Neutrophil (primary cell): ENCODE results near the gene ANO1.

Source experiments
- H3K27ac ChIP-seq: fragments of 200-600 bp; sonication (generic); 2 replicates; pipeline ENCODE4 v1.5.1; 2016; ENCODE audit warnings: mild to moderate bottlenecking, moderate library complexity
- H3K27me3 ChIP-seq: fragments of 200-600 bp; sonication (generic); 2 replicates; pipeline ENCODE4 v1.6.0; 2016; ENCODE audit warnings: mild to moderate bottlenecking
- H3K36me3 ChIP-seq: fragments of 200-600 bp; sonication (generic); 2 replicates; pipeline ENCODE4 v1.5.1; 2017
- H3K4me1 ChIP-seq, 2 experiments: fragments of 200-600 bp in 1 of 2; sonication (generic) in 1 of 2; 1 replicate in 1 of 2; 2 replicates in 1 of 2; pipeline versions ENCODE4 v1.5.1 to v1.6.1; 2013 to 2016; ENCODE audit warnings: low read depth in 1 of 2, low read length in 1 of 2, mild to moderate bottlenecking in 1 of 2, moderate library complexity in 1 of 2; ENCODE audit not compliant: control insufficient read depth in 1 of 2, insufficient read depth in 1 of 2
- H3K4me3 ChIP-seq, 2 experiments: fragments of 200-600 bp in 1 of 2; sonication (generic) in 1 of 2; 1 replicate in 1 of 2; 2 replicates in 1 of 2; pipeline ENCODE4 v1.5.1; 2013 to 2016; ENCODE audit warnings: low read depth in 1 of 2, low read length in 1 of 2, mild to moderate bottlenecking in 1 of 2, moderate library complexity in 1 of 2
- H3K9me3 ChIP-seq: fragments of 200-600 bp; sonication (generic); 2 replicates; pipeline ENCODE4 v1.5.1; 2016
- CTCF ChIP-seq: fragments of 200-600 bp; sonication (generic); IDR thresholded peaks from 2 replicates; pipeline ENCODE4 v1.5.1; 2016; ENCODE audit warnings: antibody characterized with exemption

Gene ANO1

GRCh38 chr11:70155386-70155785, 77.3 kb downstream of the ANO1 start:
- peaks cover 5% of the 10 kb centered on the region for H3K27me3 ChIP-seq
- H3K4me3 ChIP-seq, result no peak overlapping the region
- TF ChIP-seq CTCF, result no peak
- H3K36me3 ChIP-seq, result no peaks in the 10 kb centered on the region
- no peaks in the 10 kb centered on the region for H3K4me1 ChIP-seq
- H3K27ac ChIP-seq, result no peak overlapping the region
- no peaks in the 10 kb centered on the region for H3K9me3 ChIP-seq

- Histone ChIP-seq H3K27ac (no peak overlapping the region), H3K4me3 (no peak overlapping the region), H3K27me3 (peaks cover 5% of the 10 kb centered on the region), H3K36me3 (no peaks in the 10 kb centered on the region), H3K4me1 (no peaks in the 10 kb centered on the region), H3K9me3 (no peaks in the 10 kb centered on the region)
- TF ChIP-seq CTCF, result no peak
Measured at GRCh38 chr11:70156291-70157037, 78.3 kb downstream of the ANO1 start.

DNA sequence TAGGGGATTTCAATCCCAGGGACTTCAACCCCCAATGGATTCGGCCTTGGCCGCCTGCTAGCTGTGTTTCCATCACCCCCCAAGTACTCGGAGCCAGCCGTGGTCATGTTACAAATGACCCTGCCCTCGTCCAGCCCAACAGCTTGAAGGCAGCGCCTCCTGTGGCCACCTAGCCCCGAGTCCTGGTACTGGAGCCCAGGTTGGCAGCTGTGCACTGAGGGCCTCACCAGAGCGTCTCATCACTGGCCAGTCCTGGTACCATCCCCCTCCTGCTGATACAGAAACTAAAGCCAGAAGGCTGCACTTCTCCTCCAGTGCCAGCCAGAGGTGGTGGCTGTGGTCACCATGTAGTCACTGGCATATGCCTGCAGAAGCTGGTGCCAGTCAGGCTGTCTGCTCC, 80.1 kb downstream of the ANO1 start:
- Histone ChIP-seq H3K27ac (no peak overlapping the region), H3K4me3 (no peak overlapping the region), H3K9me3 (no peaks in the 10 kb centered on the region), H3K36me3 (no peaks in the 10 kb centered on the region), H3K4me1 (no peaks in the 10 kb centered on the region), H3K27me3 (peaks cover 5% of the 10 kb centered on the region)
- no peak for TF ChIP-seq CTCF

DNA sequence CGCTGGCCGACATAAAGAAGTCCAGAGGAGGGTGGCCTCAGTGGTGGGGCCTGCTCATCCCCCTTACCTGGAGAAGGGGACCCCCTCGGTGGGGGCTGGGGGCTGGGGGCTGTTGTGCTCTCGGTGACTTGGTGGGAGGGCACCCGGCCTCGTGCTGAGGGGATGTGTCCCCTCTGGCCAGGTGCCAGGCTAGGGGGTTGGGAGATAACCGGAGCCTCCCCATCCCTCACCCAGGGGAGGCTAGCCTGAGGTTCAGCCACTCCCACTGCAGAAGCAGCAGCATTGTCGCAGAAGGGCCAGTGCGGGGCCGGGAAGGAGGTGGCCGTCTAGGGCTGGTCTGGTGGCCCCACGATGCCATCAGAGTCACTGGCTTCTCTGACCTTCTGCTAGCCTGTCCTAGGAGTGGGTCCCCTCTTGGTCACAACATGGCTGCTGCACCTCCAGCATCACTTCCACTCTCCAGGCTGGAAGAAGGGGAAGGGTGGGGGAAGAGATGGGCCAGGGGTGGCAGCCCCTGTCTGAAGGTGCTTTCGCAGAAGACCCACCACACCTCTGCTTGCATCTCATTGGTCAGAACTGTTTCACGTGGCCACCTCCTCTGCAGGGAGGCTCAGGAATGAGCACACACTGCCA, 80.8 kb downstream of the ANO1 start:
- no peak for TF ChIP-seq CTCF
- H3K36me3 ChIP-seq, result no peaks in the 10 kb centered on the region
- no peak overlapping the region for H3K27ac ChIP-seq
- H3K4me3 ChIP-seq, result no peak overlapping the region
- H3K4me1 ChIP-seq, result no peaks in the 10 kb centered on the region
- H3K9me3 ChIP-seq, result no peaks in the 10 kb centered on the region
- peaks cover 5% of the 10 kb centered on the region for H3K27me3 ChIP-seq

GRCh38 chr11:70159627-70160570, 81.8 kb downstream of the ANO1 start:
- H3K4me3 ChIP-seq, result no peak overlapping the region
- no peaks in the 10 kb centered on the region for H3K9me3 ChIP-seq
- H3K36me3 ChIP-seq, result no peaks in the 10 kb centered on the region
- H3K4me1 ChIP-seq, result no peaks in the 10 kb centered on the region
- TF ChIP-seq CTCF, result no peak
- H3K27ac ChIP-seq, result no peak overlapping the region
- peaks cover 5% of the 10 kb centered on the region for H3K27me3 ChIP-seq
